Lower leg skin (tissue), 3 donors: Measurements from ENCODE around the gene PDE7B.

Experiments
- CTCF ChIP-seq, 3 donors: fragments of 450-650 bp; IDR thresholded peaks; one replicate each; pipeline ENCODE4 v1.5.1; 2016; ENCODE audit warnings: antibody characterized with exemption in 3 of 3, mild to moderate bottlenecking in 3 of 3, moderate library complexity in 2 of 3
- POLR2A ChIP-seq, 2 donors: fragments of 450-650 bp; IDR thresholded peaks; one replicate each; pipeline ENCODE4 v1.6.1; 2016 to 2017; ENCODE audit warnings: antibody characterized with exemption in 2 of 2, mild to moderate bottlenecking in 1 of 2, moderate library complexity in 1 of 2

- TF ChIP-seq CTCF (IDR thresholded peaks at IDR 0.05) (no peak), POLR2A (IDR thresholded peaks at IDR 0.05) (no peak)
Observed at GRCh38 chr6:136228814-136229213, 377.3 kb downstream of the PDE7B start.
